Measurements from ENCODE around the gene QRICH1.
A peak's percentile ranks its signal among the peaks of the same experiment; 100 is the strongest.

Gene QRICH1

GRCh38 chr3:49132073-49132436, 38.2 kb upstream of the QRICH1 start:
- peak overlapping the region; percentile 93 for H3K4me3 ChIP-seq (replicated peaks; ENCODE audit: low read depth, low read length)
- TF ChIP-seq CTCF (IDR thresholded peaks at IDR 0.05; ENCODE audit: low read length, missing control alignments) = no peak
- no peak for DNase-seq (ENCODE audit: low read depth)

- TF ChIP-seq CTCF (IDR thresholded peaks at IDR 0.05; ENCODE audit: low read length, missing control alignments) = no peak
- DNase-seq (ENCODE audit: low read depth) = no peak
- H3K4me3 ChIP-seq (replicated peaks; ENCODE audit: low read depth, low read length) = peak overlapping the region; percentile 93
These were observed 37.7 kb upstream of the QRICH1 start for GRCh38 chr3:49131576-49131975.

- no peak for TF ChIP-seq CTCF (IDR thresholded peaks at IDR 0.05; ENCODE audit: low read length, missing control alignments)
- DNase-seq (ENCODE audit: low read depth) = no peak
- no peak overlapping the region for H3K4me3 ChIP-seq (replicated peaks; ENCODE audit: low read depth, low read length)
These were observed 37.2 kb upstream of the QRICH1 start for GRCh38 chr3:49131040-49131439.

GRCh38 chr3:49124991-49125670, 31.3 kb upstream of the QRICH1 start:
- no peak for TF ChIP-seq CTCF (IDR thresholded peaks at IDR 0.05; ENCODE audit: low read length, missing control alignments)
- no peak for DNase-seq (ENCODE audit: low read depth)
- no peak overlapping the region for H3K4me3 ChIP-seq (replicated peaks; ENCODE audit: low read depth, low read length)

- no peak for DNase-seq (ENCODE audit: low read depth)
- no peak for TF ChIP-seq CTCF (IDR thresholded peaks at IDR 0.05; ENCODE audit: low read length, missing control alignments)
- H3K4me3 ChIP-seq (replicated peaks; ENCODE audit: low read depth, low read length) = no peak overlapping the region
These were observed 30.3 kb upstream of the QRICH1 start for GRCh38 chr3:49124203-49124602.

GRCh38 chr3:49123687-49124086, 29.8 kb upstream of the QRICH1 start:
- no peak for TF ChIP-seq CTCF (IDR thresholded peaks at IDR 0.05; ENCODE audit: low read length, missing control alignments)
- no peak for DNase-seq (ENCODE audit: low read depth)
- H3K4me3 ChIP-seq (replicated peaks; ENCODE audit: low read depth, low read length) = no peak overlapping the region

- no peak overlapping the region for H3K4me3 ChIP-seq (replicated peaks; ENCODE audit: low read depth, low read length)
- DNase-seq (ENCODE audit: low read depth) = no peak
- TF ChIP-seq CTCF (IDR thresholded peaks at IDR 0.05; ENCODE audit: low read length, missing control alignments) = no peak
These were observed 29.1 kb upstream of the QRICH1 start for GRCh38 chr3:49122886-49123545.
